H9 (cell line): ENCODE results near the gene MTTP. TPM values are rescaled to one million over a fixed set of nuclear protein-coding genes. Genes with fewer than 3 reads are reported as not detected.

Experiments used
- DNase-seq: peaks from one replicate; pipeline ENCODE4 v3.0.0-alpha.2; 2017
- H2AFZ ChIP-seq: one replicate; pipeline ENCODE4 v1.6.1; 2013; ENCODE audit warnings: mild to moderate bottlenecking, low read length, control low read depth, moderate library complexity
- H2AK5ac ChIP-seq: 2 replicates; pipeline ENCODE4 v1.6.1; 2013; ENCODE audit warnings: low read length, control low read depth, mixed read lengths; ENCODE audit not compliant: insufficient read length
- H2BK120ac ChIP-seq: one replicate; pipeline ENCODE4 v1.6.1; 2013; ENCODE audit warnings: low read depth, mild to moderate bottlenecking, low read length, control low read depth, inconsistent platforms; ENCODE audit not compliant: poor library complexity, severe bottlenecking
- H2BK12ac ChIP-seq: 2 replicates; pipeline ENCODE4 v1.6.1; 2013; ENCODE audit warnings: low read length, control low read depth, mixed read lengths, low read depth; ENCODE audit not compliant: insufficient read length
- H2BK15ac ChIP-seq: 2 replicates; pipeline ENCODE4 v1.6.1; 2013; ENCODE audit warnings: low read depth, low read length, control low read depth
- H2BK20ac ChIP-seq: one replicate; pipeline ENCODE4 v1.6.1; 2013; ENCODE audit warnings: low read depth, mild to moderate bottlenecking, low read length, control low read depth, inconsistent platforms; ENCODE audit not compliant: poor library complexity, severe bottlenecking
- H2BK5ac ChIP-seq: 2 replicates; pipeline ENCODE4 v1.6.1; 2013; ENCODE audit warnings: low read length, control low read depth, mixed read lengths; ENCODE audit not compliant: insufficient read length
- H3K14ac ChIP-seq: 2 replicates; pipeline ENCODE4 v1.6.1; 2013; ENCODE audit warnings: low read length, control low read depth; ENCODE audit not compliant: insufficient read depth
- H3K18ac ChIP-seq: 2 replicates; pipeline ENCODE4 v1.6.1; 2013; ENCODE audit warnings: low read depth, mild to moderate bottlenecking, mixed read lengths, low read length, control low read depth; ENCODE audit not compliant: insufficient read length
- H3K23ac ChIP-seq: 2 replicates; pipeline ENCODE4 v1.6.1; 2013; ENCODE audit warnings: low read length, control low read depth, mixed read lengths, low read depth; ENCODE audit not compliant: insufficient read length
- H3K23me2 ChIP-seq: 2 replicates; pipeline ENCODE4 v1.6.1; 2013; ENCODE audit warnings: low read depth, mild to moderate bottlenecking, mixed read lengths, low read length, control low read depth; ENCODE audit not compliant: insufficient read length, poor library complexity, severe bottlenecking
- H3K27ac ChIP-seq: 2 replicates; pipeline ENCODE4 v1.5.1; 2013; ENCODE audit warnings: low read length, control low read depth, mixed read lengths, low read depth; ENCODE audit not compliant: insufficient read length
- H3K27me3 ChIP-seq: 2 replicates; pipeline ENCODE4 v1.6.1; 2013; ENCODE audit warnings: low read length, control low read depth, inconsistent platforms; ENCODE audit not compliant: insufficient read depth
- H3K4ac ChIP-seq: 2 replicates; pipeline ENCODE4 v1.6.1; 2013; ENCODE audit warnings: low read depth, mild to moderate bottlenecking, control low read depth, inconsistent platforms, low read length, moderate library complexity
- H3K4me1 ChIP-seq: 2 replicates; pipeline ENCODE4 v1.6.1; 2013; ENCODE audit warnings: low read length, control low read depth, inconsistent platforms; ENCODE audit not compliant: insufficient read depth
- H3K4me2 ChIP-seq: 2 replicates; pipeline ENCODE4 v1.6.1; 2013; ENCODE audit warnings: low read length, control low read depth, mixed read lengths; ENCODE audit not compliant: insufficient read length, insufficient read depth
- H3K56ac ChIP-seq: 2 replicates; pipeline ENCODE4 v1.6.1; 2013; ENCODE audit warnings: low read depth, mild to moderate bottlenecking, mixed read lengths, low read length, control low read depth; ENCODE audit not compliant: insufficient read length
- H3K79me1 ChIP-seq: 2 replicates; pipeline ENCODE4 v1.6.1; 2013; ENCODE audit warnings: low read depth, mild to moderate bottlenecking, moderate library complexity, low read length, control low read depth, inconsistent platforms; ENCODE audit not compliant: insufficient read depth, poor library complexity, severe bottlenecking
- H3K79me2 ChIP-seq: 2 replicates; pipeline ENCODE4 v1.6.1; 2013; ENCODE audit warnings: low read length, control low read depth, inconsistent platforms; ENCODE audit not compliant: insufficient read depth
- H3K9ac ChIP-seq: 2 replicates; pipeline ENCODE4 v1.6.1; 2013; ENCODE audit warnings: low read length, control low read depth, mixed read lengths; ENCODE audit not compliant: insufficient read length; ENCODE audit errors: extremely low read depth
- H3K9me3 ChIP-seq: one replicate; pipeline ENCODE4 v1.6.1; 2013; ENCODE audit warnings: low read depth, low read length, inconsistent platforms; ENCODE audit not compliant: control insufficient read depth
- H3T11ph ChIP-seq: one replicate; pipeline ENCODE4 v1.6.1; 2013; ENCODE audit warnings: mild to moderate bottlenecking, low read length, control low read depth, inconsistent platforms
- H4K20me1 ChIP-seq: one replicate; pipeline ENCODE4 v1.6.1; 2013; ENCODE audit not compliant: control insufficient read depth, insufficient read length, insufficient read depth
- H4K5ac ChIP-seq: 2 replicates; pipeline ENCODE4 v1.6.1; 2013; ENCODE audit warnings: low read depth, mild to moderate bottlenecking, mixed read lengths, low read length, control low read depth; ENCODE audit not compliant: insufficient read length
- H4K8ac ChIP-seq: replicated peaks from 2 replicates; pipeline ENCODE4 v1.6.1; 2013; ENCODE audit warnings: low read length, control low read depth, mixed read lengths, low read depth; ENCODE audit not compliant: insufficient read length
- H4K91ac ChIP-seq: 2 replicates; pipeline ENCODE4 v1.6.1; 2013; ENCODE audit warnings: low read depth, mild to moderate bottlenecking, moderate library complexity, mixed read lengths, low read length, control low read depth; ENCODE audit not compliant: insufficient read length
- H3K27ac Mint-ChIP-seq, 3 experiments: 2 replicates in 2 of 3; 3 replicates in 1 of 3; pipeline ENCODE4 v1.8.0; 2020 to 2021; ENCODE audit warnings: mixed read lengths in 3 of 3, mild to moderate bottlenecking in 1 of 3, moderate library complexity in 1 of 3
- H3K27me3 Mint-ChIP-seq: 2 replicates; pipeline ENCODE4 v1.8.0; 2021; ENCODE audit warnings: low read depth, mild to moderate bottlenecking, moderate library complexity, mixed read lengths
- H3K36me3 Mint-ChIP-seq, 3 experiments: 2 replicates in 2 of 3; 3 replicates in 1 of 3; pipeline ENCODE4 v1.8.0; 2020 to 2021; ENCODE audit warnings: low read depth in 3 of 3, mixed read lengths in 3 of 3; ENCODE audit not compliant: insufficient read depth in 1 of 3
- H3K4me1 Mint-ChIP-seq, 2 experiments: 2 replicates each; pipeline ENCODE4 v1.8.0; 2020; ENCODE audit warnings: mixed read lengths in 2 of 2
- H3K4me3 Mint-ChIP-seq, 2 experiments: 2 replicates in 1 of 2; 3 replicates in 1 of 2; pipeline ENCODE4 v1.8.0; 2020 to 2021; ENCODE audit warnings: mild to moderate bottlenecking in 2 of 2, mixed read lengths in 2 of 2, moderate library complexity in 1 of 2
- H3K9me3 Mint-ChIP-seq, 2 experiments: 2 replicates in 1 of 2; 3 replicates in 1 of 2; pipeline ENCODE4 v1.8.0; 2020; ENCODE audit warnings: mild to moderate bottlenecking in 2 of 2, mixed read lengths in 2 of 2, moderate library complexity in 1 of 2
- CTCF ChIP-seq: fragments of 200-600 bp; sonication (generic); conservative IDR thresholded peaks from 3 replicates; pipeline ENCODE4 v1.8.0; 2021; ENCODE audit warnings: antibody characterized with exemption, mild to moderate bottlenecking
- WGBS: extraction: QIAGEN DNeasy Blood & Tissue Kit; methylation state at CpG from one replicate; pipeline ENCODE4 v1.1.7; 2013; ENCODE audit warnings: missing lambda C conversion rate, low lambda C conversion rate, mixed read lengths; ENCODE audit not compliant: insufficient read length; ENCODE audit errors: extremely low coverage; 5-methylcytosine and 5-hydroxymethylcytosine counted together
- total RNA-seq: library from RNA; stranded (reverse); gene quantifications from 2 replicates; pipeline ENCODE4 v1.2.1, GENCODE V29; 2021

Gene MTTP
- total RNA-seq, 1 experiment from 2014 or later, result 0.46 TPM

- Histone ChIP-seq H3T11ph (no peak overlapping the region), H3K27ac (no peak overlapping the region), H3K79me2 (no peaks in the 10 kb centered on the region), H2AFZ (no peak overlapping the region), H3K79me1 (no peaks in the 10 kb centered on the region), H3K56ac (no peak overlapping the region), H4K91ac (no peak overlapping the region), H2BK5ac (no peak overlapping the region), H3K14ac (no peak overlapping the region), H2BK20ac (no peak overlapping the region), H2BK120ac (no peak overlapping the region), H3K9ac (no peak overlapping the region), H4K8ac (no peak overlapping the region), H4K5ac (no peak overlapping the region), H3K4me1 (no peaks in the 10 kb centered on the region), H3K4ac (no peak overlapping the region), H4K20me1 (no peaks in the 10 kb centered on the region), H3K9me3 (no peaks in the 10 kb centered on the region), H3K27me3 (no peaks in the 10 kb centered on the region), H3K4me2 (no peak overlapping the region), H3K18ac (no peak overlapping the region), H2BK15ac (no peak overlapping the region), H3K23me2 (no peaks in the 10 kb centered on the region), H3K23ac (no peak overlapping the region), H2AK5ac (no peak overlapping the region), H2BK12ac (no peak overlapping the region)
- no peaks in the 10 kb centered on the region for H3K27me3 Mint-ChIP-seq
- no peak for DNase-seq
- H3K36me3 Mint-ChIP-seq, result no peaks in the 10 kb centered on the region
- no CpG with 5 or more reads among the region's 2 CpGs for WGBS
- no peak for TF ChIP-seq CTCF
- H3K9me3 Mint-ChIP-seq, result no peaks in the 10 kb centered on the region
- H3K27ac Mint-ChIP-seq, result no peak overlapping the region
- no peak overlapping the region for H3K4me3 Mint-ChIP-seq
- H3K4me1 Mint-ChIP-seq, result peaks cover 0 to 2% of the 10 kb centered on the region in 2 experiments; a peak in 1 of 4 replicates
Measured at GRCh38 chr4:99606716-99607115, 32.1 kb downstream of the MTTP start.
